Osteoblast (primary cell): ENCODE measurements around the gene HIRA. TPM values are rescaled to one million over a fixed set of nuclear protein-coding genes. Genes with fewer than 3 reads are reported as not detected.

Source experiments
- DNase-seq: peaks from one replicate; pipeline ENCODE4 v3.0.0; 2011; ENCODE audit warnings: low spot score, mixed read lengths; ENCODE audit not compliant: insufficient read length; ENCODE audit errors: missing footprints
- H2AFZ ChIP-seq: 2 replicates; pipeline ENCODE4 v1.6.0; 2011; ENCODE audit warnings: mild to moderate bottlenecking, low read length
- H3K27ac ChIP-seq: 2 replicates; pipeline ENCODE4 v1.5.1; 2011; ENCODE audit warnings: mild to moderate bottlenecking, low read depth, low read length, moderate library complexity
- H3K27me3 ChIP-seq: 2 replicates; pipeline ENCODE4 v1.6.0; 2012; ENCODE audit warnings: mild to moderate bottlenecking, control low read depth, inconsistent platforms, low read length, moderate library complexity; ENCODE audit not compliant: insufficient read depth
- H3K36me3 ChIP-seq: 2 replicates; pipeline ENCODE4 v1.5.1; 2011; ENCODE audit warnings: mild to moderate bottlenecking, low read length, control low read depth, moderate library complexity; ENCODE audit not compliant: insufficient read depth
- H3K4me1 ChIP-seq: 2 replicates; pipeline ENCODE4 v1.5.1; 2011; ENCODE audit warnings: mild to moderate bottlenecking, low read length, control low read depth, moderate library complexity; ENCODE audit not compliant: insufficient read depth
- H3K4me2 ChIP-seq: 2 replicates; pipeline ENCODE4 v1.6.0; 2011; ENCODE audit warnings: mild to moderate bottlenecking, low read length; ENCODE audit not compliant: insufficient read depth
- H3K4me3 ChIP-seq: fragments of 200-600 bp; sonication (generic); 3 replicates; pipeline ENCODE4 v1.5.1; 2012; ENCODE audit warnings: mild to moderate bottlenecking, low read length, inconsistent platforms; ENCODE audit not compliant: insufficient read depth
- H3K79me2 ChIP-seq: 2 replicates; pipeline ENCODE4 v1.6.0; 2012; ENCODE audit warnings: mild to moderate bottlenecking, low read length, control low read depth, inconsistent platforms; ENCODE audit not compliant: insufficient read depth
- H3K9me3 ChIP-seq: 2 replicates; pipeline ENCODE4 v1.5.1; 2011; ENCODE audit warnings: low read depth, low read length, control low read depth
- H4K20me1 ChIP-seq: 2 replicates; pipeline ENCODE4 v1.6.0; 2012; ENCODE audit warnings: mild to moderate bottlenecking, low read length, control low read depth; ENCODE audit not compliant: insufficient read depth
- total RNA-seq: library from RNA; depleted of rRNA; stranded (reverse); fragments of >200 nt; gene quantifications from 2 replicates; pipeline ENCODE4 v1.2.3, GENCODE V29; 2012
- TF ChIP-seq, protein P1 (sequence below): IDR thresholded peaks from 2 replicates; pipeline ENCODE4 v1.5.1; 2011; ENCODE audit warnings: mild to moderate bottlenecking, low read depth, low read length, moderate library complexity; ENCODE audit errors: extremely low read depth

HIRA gene
- total RNA-seq, 1 donor, result 22.1 TPM

DNA sequence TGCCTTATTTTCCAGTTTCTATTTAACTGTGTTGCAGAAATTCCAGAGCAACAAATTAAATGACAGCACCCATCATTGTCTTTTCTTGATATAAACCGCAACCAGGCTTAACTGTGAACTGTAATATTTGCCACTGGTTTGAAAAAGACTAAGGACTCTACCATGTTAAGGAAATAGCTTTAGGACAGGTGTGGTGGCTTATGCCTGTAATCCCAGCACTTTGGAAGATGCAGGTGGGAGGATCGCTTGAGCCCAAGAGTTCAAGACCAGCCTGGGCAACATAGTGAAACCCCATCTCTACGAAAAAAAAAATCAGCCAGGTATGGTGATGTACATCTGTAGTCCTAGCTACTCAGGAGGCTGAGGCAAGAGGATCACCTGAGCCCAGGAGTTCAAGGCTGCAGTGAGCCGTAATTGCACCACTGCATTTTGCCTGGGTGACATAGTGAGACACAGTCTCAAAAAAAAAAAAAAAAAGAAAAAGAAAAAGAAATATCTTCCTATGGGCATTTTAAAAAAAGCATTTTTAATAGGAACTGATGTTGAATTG, 28.8 kb downstream of the HIRA start:
- no peaks in the 10 kb centered on the region for H3K79me2 ChIP-seq

DNA sequence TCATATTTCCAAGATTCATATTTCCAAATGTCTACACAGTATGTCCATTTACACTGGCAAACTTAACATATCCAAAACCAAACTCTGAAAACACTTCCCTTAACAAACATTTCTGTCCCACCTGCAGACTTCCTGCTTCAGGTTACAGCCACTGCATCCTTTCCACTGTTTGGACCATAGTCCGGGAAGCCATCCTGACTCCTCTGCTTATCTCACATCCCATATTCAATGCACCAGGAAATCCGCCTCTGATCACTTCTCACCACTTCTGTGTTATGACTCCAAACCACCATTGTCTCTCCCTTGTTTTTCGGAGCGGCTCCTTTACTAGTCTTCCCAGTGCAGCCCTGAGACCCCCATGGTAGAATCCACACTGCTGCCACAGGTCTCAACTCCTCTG, 30.1 kb downstream of the HIRA start:
- Histone ChIP-seq H3K4me1 (no peaks in the 10 kb centered on the region), H3K4me3 (no peak overlapping the region), H3K9me3 (no peaks in the 10 kb centered on the region), H4K20me1 (peaks cover 2% of the 10 kb centered on the region), H3K79me2 (no peaks in the 10 kb centered on the region), H3K36me3 (peaks cover 54% of the 10 kb centered on the region), H3K27me3 (no peaks in the 10 kb centered on the region), H2AFZ (no peak overlapping the region), H3K4me2 (no peak overlapping the region), H3K27ac (no peak overlapping the region)
- TF ChIP-seq, protein P1, sequence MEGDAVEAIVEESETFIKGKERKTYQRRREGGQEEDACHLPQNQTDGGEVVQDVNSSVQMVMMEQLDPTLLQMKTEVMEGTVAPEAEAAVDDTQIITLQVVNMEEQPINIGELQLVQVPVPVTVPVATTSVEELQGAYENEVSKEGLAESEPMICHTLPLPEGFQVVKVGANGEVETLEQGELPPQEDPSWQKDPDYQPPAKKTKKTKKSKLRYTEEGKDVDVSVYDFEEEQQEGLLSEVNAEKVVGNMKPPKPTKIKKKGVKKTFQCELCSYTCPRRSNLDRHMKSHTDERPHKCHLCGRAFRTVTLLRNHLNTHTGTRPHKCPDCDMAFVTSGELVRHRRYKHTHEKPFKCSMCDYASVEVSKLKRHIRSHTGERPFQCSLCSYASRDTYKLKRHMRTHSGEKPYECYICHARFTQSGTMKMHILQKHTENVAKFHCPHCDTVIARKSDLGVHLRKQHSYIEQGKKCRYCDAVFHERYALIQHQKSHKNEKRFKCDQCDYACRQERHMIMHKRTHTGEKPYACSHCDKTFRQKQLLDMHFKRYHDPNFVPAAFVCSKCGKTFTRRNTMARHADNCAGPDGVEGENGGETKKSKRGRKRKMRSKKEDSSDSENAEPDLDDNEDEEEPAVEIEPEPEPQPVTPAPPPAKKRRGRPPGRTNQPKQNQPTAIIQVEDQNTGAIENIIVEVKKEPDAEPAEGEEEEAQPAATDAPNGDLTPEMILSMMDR, result no peak
- DNase-seq, result no peak

More for the DNA sequence above, 28.8 kb downstream of the HIRA start:
- H4K20me1 ChIP-seq, result peaks cover 2% of the 10 kb centered on the region
- no peak overlapping the region for H2AFZ ChIP-seq
- no peak overlapping the region for H3K4me2 ChIP-seq
- no peaks in the 10 kb centered on the region for H3K9me3 ChIP-seq
- TF ChIP-seq, protein P1, result no peak
- no peaks in the 10 kb centered on the region for H3K4me1 ChIP-seq
- no peaks in the 10 kb centered on the region for H3K27me3 ChIP-seq
- H3K27ac ChIP-seq, result no peak overlapping the region
- H3K36me3 ChIP-seq, result peaks cover 54% of the 10 kb centered on the region
- DNase-seq, result no peak
- no peak overlapping the region for H3K4me3 ChIP-seq

DNA sequence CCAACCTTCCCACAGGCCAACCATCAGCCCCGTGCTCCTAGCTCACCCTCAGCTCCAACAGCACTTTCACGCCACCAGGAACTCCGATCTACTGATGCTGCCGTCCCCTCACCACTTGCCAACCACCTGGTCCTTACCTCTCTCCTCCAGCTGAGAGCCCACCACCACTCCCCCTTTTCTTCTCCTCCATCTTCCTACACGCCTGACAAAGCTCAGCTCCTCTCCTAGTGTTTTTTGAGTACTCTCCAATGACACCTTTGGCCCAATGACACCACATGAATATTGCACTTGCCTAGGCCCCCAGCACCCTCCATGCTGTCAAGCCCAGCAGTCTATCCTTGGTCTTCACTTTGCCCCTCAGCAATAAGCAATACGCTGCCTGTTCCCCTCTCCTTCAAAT, 30.7 kb downstream of the HIRA start:
- Histone ChIP-seq H3K36me3 (peaks cover 51% of the 10 kb centered on the region), H3K4me1 (no peaks in the 10 kb centered on the region), H3K4me3 (no peak overlapping the region), H3K79me2 (no peaks in the 10 kb centered on the region), H3K9me3 (no peaks in the 10 kb centered on the region), H3K27me3 (no peaks in the 10 kb centered on the region), H2AFZ (no peak overlapping the region), H4K20me1 (peaks cover 2% of the 10 kb centered on the region), H3K27ac (no peak overlapping the region), H3K4me2 (no peak overlapping the region)
- TF ChIP-seq, protein P1, result no peak
- DNase-seq, result no peak

DNA sequence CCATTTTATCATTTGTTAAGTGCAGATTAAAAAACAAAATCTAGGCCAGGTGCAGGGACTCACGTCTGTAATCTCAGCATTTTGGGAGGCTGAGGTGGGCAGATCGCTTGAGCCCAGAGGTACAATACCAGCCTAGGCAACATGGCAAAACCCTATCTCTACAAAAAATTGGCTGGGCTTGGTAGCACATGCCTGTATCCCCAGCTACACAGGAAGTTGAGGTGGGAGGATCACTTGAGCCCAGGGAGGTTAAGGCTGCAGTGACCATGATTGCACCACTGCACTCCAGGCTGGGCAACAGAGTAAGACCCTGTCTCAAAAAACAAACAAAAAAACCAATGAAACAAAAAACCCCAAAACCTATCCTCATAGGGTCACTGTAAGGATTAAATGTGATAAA, 32.9 kb downstream of the HIRA start:
- Histone ChIP-seq H3K4me3 (no peak overlapping the region), H3K4me2 (no peak overlapping the region), H3K27ac (no peak overlapping the region), H3K9me3 (no peaks in the 10 kb centered on the region), H3K36me3 (peaks cover 56% of the 10 kb centered on the region), H3K79me2 (no peaks in the 10 kb centered on the region), H3K4me1 (no peaks in the 10 kb centered on the region), H3K27me3 (no peaks in the 10 kb centered on the region), H4K20me1 (peaks cover 2% of the 10 kb centered on the region), H2AFZ (no peak overlapping the region)
- TF ChIP-seq, protein P1, result no peak
- DNase-seq, result no peak
